Heart left ventricle (tissue), 16 donors: ENCODE measurements around the gene MBP. TPM values are rescaled to one million over a fixed set of nuclear protein-coding genes. Genes with fewer than 3 reads are reported as not detected.

Source experiments
- ATAC-seq, 4 donors: fragments of 200-7000 bp; cut with Tn5 transposase; one replicate each; pipeline ENCODE4 v1.9.1; 2020 to 2022; ENCODE audit warnings: moderate library complexity in 4 of 4, mild to moderate bottlenecking in 3 of 4, moderate number of reproducible peaks in 1 of 4
- DNase-seq, 5 donors: peaks; one replicate each; pipeline ENCODE4 v3.0.0-alpha.2; 2020
- H3K27ac ChIP-seq, 12 donors: fragments of 200-600 bp; sonication (generic) in 4 of 12; one replicate each; pipeline versions ENCODE4 v1.5.0 to v1.8.0; 2016 to 2022; ENCODE audit warnings: mild to moderate bottlenecking in 2 of 12
- H3K27me3 ChIP-seq, 9 donors: fragments of 200-600 bp; sonication (generic) in 2 of 9; one replicate each; pipeline versions ENCODE4 v1.5.1 to v1.8.0; 2016 to 2022; ENCODE audit warnings: mild to moderate bottlenecking in 3 of 9
- H3K36me3 ChIP-seq, 9 donors: fragments of 200-600 bp; sonication (generic) in 2 of 9; one replicate each; pipeline versions ENCODE4 v1.5.0 to v1.8.0; 2018 to 2022; ENCODE audit warnings: mild to moderate bottlenecking in 2 of 9
- H3K4me1 ChIP-seq, 12 donors: fragments of 200-600 bp; sonication (generic) in 4 of 12; one replicate each; pipeline versions ENCODE4 v1.5.0 to v1.8.0; 2016 to 2022; ENCODE audit warnings: mild to moderate bottlenecking in 3 of 12
- H3K4me3 ChIP-seq, 12 donors: fragments of 200-600 bp; sonication (generic) in 4 of 12; one replicate each; pipeline versions ENCODE4 v1.5.0 to v1.8.0; 2017 to 2022; ENCODE audit warnings: mild to moderate bottlenecking in 9 of 12, moderate library complexity in 4 of 12
- H3K9me3 ChIP-seq, 12 donors: fragments of 200-600 bp; sonication (generic) in 4 of 12; one replicate each; pipeline versions ENCODE4 v1.5.0 to v1.8.0; 2016 to 2022; ENCODE audit warnings: mild to moderate bottlenecking in 1 of 12
- POLR2A ChIP-seq, 2 donors: fragments of 450-650 bp; IDR thresholded peaks; one replicate each; pipeline ENCODE4 v1.6.1; 2017; ENCODE audit warnings: antibody characterized with exemption in 2 of 2, mild to moderate bottlenecking in 2 of 2, moderate library complexity in 2 of 2
- WGBS, 4 donors: extraction: QIAGEN DNeasy Blood & Tissue Kit in 2 of 4; methylation state at CpG; one replicate each; pipeline versions ENCODE4 v1.1.5 to v1.1.7; 2013 to 2018; 5-methylcytosine and 5-hydroxymethylcytosine counted together
- intact Hi-C, 10 donors: fragments of 100-400 bp; cut with DNase I; formaldehyde crosslinking; loops; one replicate each; pipeline versions ENCODE4 v1.11.1 to v1.14.2; 2022
- polyA plus RNA-seq, 2 donors: library from polyadenylated mRNA; stranded (reverse); fragments of 200-250 nt; gene quantifications; one replicate each; pipeline ENCODE4 v1.2.3, GENCODE V29; 2013
- total RNA-seq, 9 donors: library from RNA; depleted of rRNA in 2 of 9; stranded (reverse); fragments of >200 nt in 2 of 9; fragmentation: NEBNext Ultra II Directional in 3 of 9; extraction: Animal tissue kit (Norgen Biotek cat#: 25700) in 3 of 9; gene quantifications; one replicate each; pipeline versions ENCODE4 v1.1.0 to v1.2.4, GENCODE V29; 2016 to 2023
- TF ChIP-seq, protein P1 (sequence below), 12 donors: fragments of 200-600 bp; sonication (generic) in 4 of 12; IDR thresholded peaks; one replicate each; pipeline versions ENCODE4 v1.5.0 to v1.8.0; 2018 to 2022; ENCODE audit warnings: antibody characterized with exemption in 12 of 12, mild to moderate bottlenecking in 5 of 12
- donor health status: ischemic (EF 13 %, LVEDD 7.1; RV severe dilation, severe dysfunction).
- donor health status: healthy with polysubstance abuse.
- donor health status: DM: no; HTN: yes; CAD: no.
- donor health status: DM: no; HTN: no; CAD: no.
- donor health status: ischemic (EF 25% LVEDD 6.9; RV normal size, moderate dysfunction).
- donor health status: ischemic (EF 25% LVEDD 5.7; RV mildly dilated, moderate dysfunction).
- donor health status: healthy.
- donor health status: DM: yes; HTN: yes; CAD: no.
- donor health status: ischemic (EF 35%, LVEDD 5.7; RV mildly dilated, moderate dysfunction).
- donor health status: nonischemic (EF 11% LVEDD 7.7; RV severe dilation, severe dysfunction).
- donor health status: DM: yes; HTN: yes; CAD: no.
- donor health status: PGD.
- donor health status: ischemic (EF 29% LVEDD 5.4; RV normal size, mild dysfunction).
- donor health status: nonischemic (EF 23%, LVEDD 6.1; RV moderate dilation, normal function).

The MBP gene
- total and polyA plus RNA-seq, 11 donors = 7.7 to 93.0 (median 31.8) TPM

DNA sequence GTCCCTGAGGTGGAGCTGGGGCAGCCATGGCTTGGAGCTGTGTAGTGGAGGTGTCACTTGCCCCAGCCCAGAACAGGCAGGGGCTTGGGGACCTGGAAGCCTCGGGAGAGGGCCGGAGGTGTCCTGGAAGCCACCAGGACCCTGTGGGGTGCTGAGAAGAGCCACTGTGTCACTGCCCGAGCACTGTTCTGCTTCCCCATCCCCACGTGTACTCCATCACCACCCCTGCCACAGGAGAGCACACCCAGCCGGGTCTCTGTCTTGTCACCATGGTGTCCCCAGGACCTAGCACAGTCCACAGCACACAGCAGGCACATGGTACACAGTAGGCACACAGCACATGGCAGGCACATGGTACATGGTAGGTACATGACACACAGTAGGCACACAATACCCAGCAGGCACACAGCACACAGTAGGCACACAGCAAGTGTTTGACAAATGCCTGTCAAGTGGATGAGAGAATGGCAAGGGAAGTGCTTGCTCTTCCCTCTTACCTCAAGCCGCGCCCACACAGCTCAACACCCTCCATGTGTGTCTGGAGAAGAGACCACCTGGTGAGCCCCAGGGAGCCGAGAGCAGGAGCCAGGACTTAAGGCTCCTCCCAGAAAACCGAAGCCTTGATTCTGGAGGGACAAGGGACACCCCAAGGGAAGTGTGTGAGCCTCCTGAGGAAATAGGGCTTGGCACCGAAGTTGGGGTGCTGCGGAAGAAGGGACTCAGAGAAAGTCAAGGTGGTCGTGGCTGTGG is 13.3 kb downstream of the MBP start:
- WGBS, 4 donors = 88 to 94% (median 90%) methylated on average over 8 to 12 of the region's 12 CpGs
- TF ChIP-seq, protein P1, sequence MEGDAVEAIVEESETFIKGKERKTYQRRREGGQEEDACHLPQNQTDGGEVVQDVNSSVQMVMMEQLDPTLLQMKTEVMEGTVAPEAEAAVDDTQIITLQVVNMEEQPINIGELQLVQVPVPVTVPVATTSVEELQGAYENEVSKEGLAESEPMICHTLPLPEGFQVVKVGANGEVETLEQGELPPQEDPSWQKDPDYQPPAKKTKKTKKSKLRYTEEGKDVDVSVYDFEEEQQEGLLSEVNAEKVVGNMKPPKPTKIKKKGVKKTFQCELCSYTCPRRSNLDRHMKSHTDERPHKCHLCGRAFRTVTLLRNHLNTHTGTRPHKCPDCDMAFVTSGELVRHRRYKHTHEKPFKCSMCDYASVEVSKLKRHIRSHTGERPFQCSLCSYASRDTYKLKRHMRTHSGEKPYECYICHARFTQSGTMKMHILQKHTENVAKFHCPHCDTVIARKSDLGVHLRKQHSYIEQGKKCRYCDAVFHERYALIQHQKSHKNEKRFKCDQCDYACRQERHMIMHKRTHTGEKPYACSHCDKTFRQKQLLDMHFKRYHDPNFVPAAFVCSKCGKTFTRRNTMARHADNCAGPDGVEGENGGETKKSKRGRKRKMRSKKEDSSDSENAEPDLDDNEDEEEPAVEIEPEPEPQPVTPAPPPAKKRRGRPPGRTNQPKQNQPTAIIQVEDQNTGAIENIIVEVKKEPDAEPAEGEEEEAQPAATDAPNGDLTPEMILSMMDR (IDR thresholded peaks at IDR 0.05) = no peak
- no peak for TF ChIP-seq POLR2A (IDR thresholded peaks at IDR 0.05)
- no peak overlapping the region for H3K4me3 ChIP-seq
- ATAC-seq (no peak), DNase-seq (peak in 1 of 5 donors; percentile 44)
- H3K4me1 ChIP-seq = peaks cover 0 to 51% (median 11%) of the 10 kb centered on the region in 12 donors
- intact Hi-C loops = no loop called here
- H3K9me3 ChIP-seq = no peaks in the 10 kb centered on the region
- peaks cover 0 to 19% (median 0%) of the 10 kb centered on the region in 9 donors for H3K36me3 ChIP-seq
- no peaks in the 10 kb centered on the region for H3K27me3 ChIP-seq
- no peak overlapping the region for H3K27ac ChIP-seq

DNA sequence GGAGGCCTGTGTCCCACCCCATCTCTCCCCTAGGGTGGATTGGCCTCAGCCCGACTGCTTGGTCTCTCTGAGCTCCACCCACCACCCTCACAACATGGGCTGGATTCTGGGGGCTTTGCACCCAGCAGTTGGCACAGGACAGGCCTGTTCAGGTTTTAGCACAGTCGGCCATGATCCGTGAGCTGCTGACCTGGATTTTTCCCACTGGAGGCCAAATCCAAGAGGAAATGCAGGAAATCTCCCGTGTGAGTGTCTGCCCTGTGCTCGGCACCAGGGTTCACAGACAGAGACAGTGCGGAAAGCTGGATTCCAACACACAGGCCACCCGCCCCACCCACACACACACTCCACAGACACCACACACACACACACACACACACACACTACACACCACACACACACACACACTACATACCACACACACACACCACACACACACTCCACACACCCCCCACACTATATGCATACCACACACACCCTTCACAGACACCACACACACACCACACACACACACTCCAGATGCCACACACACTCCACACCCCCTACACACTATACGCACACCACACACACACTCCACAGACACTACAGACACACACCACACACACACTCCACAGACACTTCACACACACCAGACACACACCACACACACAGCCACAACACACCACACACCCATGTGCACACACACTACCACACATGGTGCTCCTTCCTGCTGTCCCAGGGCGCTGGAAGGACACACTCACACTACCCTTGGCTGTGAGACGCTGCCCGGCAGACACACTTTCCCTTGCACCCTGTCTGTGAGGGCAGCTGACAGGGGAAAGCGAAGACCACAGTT is 14.1 kb downstream of the MBP start:
- TF ChIP-seq POLR2A (IDR thresholded peaks at IDR 0.05) = no peak
- TF ChIP-seq, protein P1 (IDR thresholded peaks at IDR 0.05) = no peak
- peak in 1 of 5 donors; percentile 45 for DNase-seq
- H3K4me3 ChIP-seq = no peak overlapping the region
- intact Hi-C loops = no loop called here
- ATAC-seq = no peak
- peaks cover 0 to 19% (median 0%) of the 10 kb centered on the region in 9 donors for H3K36me3 ChIP-seq
- H3K27me3 ChIP-seq = no peaks in the 10 kb centered on the region
- H3K9me3 ChIP-seq = no peaks in the 10 kb centered on the region
- H3K4me1 ChIP-seq = peaks cover 0 to 51% (median 18%) of the 10 kb centered on the region in 12 donors
- 85 to 90% (median 89%) methylated on average over 8 to 12 of the region's 12 CpGs for WGBS, 4 donors
- H3K27ac ChIP-seq = no peak overlapping the region

DNA sequence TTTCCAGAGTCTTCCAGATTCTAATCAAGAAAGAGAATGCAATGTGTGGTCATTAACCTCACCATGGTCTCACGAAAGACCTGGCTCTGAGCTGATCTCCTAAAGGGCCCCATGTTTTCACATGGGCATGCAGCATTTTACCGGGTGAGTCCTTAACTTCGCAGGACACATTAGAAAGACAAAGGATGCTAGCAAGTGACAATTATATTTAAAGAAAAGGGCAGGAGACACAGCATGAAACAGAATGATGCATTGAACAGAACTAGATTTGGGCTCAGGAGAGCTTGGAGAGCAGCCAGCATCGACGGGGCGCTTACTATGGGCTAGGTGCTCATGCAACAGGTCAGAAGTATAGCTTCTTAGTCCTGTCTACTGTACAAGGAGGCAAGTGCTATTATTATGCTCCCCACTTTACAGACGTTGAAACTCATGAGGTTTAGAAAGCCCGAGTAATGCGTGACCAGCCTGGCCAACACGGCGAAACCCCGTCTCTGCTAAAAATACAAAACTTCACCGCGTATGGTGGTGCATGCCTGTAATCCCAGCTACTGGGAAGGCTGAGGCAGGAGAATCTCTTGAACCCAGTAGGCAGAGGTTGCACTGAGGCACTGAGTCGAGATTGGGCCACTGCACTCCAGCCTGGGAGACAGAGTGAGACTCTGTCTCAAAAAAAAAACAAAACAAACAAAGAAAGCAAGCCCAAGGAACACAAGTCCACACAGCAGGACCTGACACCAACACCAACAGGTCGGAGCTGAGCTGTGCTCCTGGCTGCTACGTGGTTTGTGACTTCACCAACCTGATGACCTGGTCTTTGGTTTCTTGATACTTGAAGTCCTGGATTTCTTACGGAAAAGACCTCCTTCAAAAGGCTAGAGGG is 16.1 kb downstream of the MBP start:
- ATAC-seq = no peak
- Histone ChIP-seq H3K36me3 (peaks cover 0 to 19% (median 0%) of the 10 kb centered on the region in 9 donors), H3K4me1 (peaks cover 0 to 62% (median 23%) of the 10 kb centered on the region in 12 donors), H3K27ac (peak overlapping the region in 2 of 12 donors; percentile 94 to 95), H3K9me3 (no peaks in the 10 kb centered on the region), H3K4me3 (no peak overlapping the region), H3K27me3 (no peaks in the 10 kb centered on the region)
- intact Hi-C loops = no loop called here
- peak in 1 of 5 donors; percentile 9 for DNase-seq
- 89 to 92% (median 91%) methylated on average over 18 of the region's 18 CpGs for WGBS, 4 donors
- TF ChIP-seq, protein P1 (IDR thresholded peaks at IDR 0.05) = no peak
- no peak for TF ChIP-seq POLR2A (IDR thresholded peaks at IDR 0.05)
